ENCODE data around the gene SCN2A.

DNA sequence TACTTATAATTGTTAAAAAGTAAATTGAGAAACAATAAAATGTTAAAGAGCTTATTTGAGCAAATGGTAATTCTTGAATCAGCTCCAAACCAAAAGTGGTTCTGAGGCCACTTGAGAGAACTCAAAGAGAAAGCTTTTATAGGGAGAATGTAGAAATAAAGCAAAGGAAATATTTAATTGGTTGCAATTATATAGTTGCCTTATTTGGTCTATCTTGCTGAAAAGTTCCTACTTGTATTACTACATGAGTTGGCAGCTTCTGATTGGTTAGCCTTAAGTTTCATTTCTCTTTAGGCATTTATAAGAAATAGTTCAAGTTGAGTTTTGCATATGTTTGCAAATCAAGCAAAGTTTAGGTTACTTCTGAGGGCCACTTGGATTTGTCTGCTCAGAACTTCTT, 38.1 kb downstream of the SCN2A start:
- TF ChIP-seq, protein P1, sequence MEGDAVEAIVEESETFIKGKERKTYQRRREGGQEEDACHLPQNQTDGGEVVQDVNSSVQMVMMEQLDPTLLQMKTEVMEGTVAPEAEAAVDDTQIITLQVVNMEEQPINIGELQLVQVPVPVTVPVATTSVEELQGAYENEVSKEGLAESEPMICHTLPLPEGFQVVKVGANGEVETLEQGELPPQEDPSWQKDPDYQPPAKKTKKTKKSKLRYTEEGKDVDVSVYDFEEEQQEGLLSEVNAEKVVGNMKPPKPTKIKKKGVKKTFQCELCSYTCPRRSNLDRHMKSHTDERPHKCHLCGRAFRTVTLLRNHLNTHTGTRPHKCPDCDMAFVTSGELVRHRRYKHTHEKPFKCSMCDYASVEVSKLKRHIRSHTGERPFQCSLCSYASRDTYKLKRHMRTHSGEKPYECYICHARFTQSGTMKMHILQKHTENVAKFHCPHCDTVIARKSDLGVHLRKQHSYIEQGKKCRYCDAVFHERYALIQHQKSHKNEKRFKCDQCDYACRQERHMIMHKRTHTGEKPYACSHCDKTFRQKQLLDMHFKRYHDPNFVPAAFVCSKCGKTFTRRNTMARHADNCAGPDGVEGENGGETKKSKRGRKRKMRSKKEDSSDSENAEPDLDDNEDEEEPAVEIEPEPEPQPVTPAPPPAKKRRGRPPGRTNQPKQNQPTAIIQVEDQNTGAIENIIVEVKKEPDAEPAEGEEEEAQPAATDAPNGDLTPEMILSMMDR (IDR thresholded peaks at IDR 0.05; ENCODE audit: insufficient read depth, low read length, poor library complexity, severe bottlenecking): no peak
- no peak for TF ChIP-seq EZH2phosphoT487 (conservative IDR thresholded peaks at IDR 0.05; ENCODE audit: low read length)

Data from SU-DHL-6 (cell line).